Measurements from ENCODE around the gene HYLS1.
"Not testable (repeated sequence)": the region's sequence is repeated elsewhere in the genome, so short reads cannot be mapped to it uniquely, and the experiment has no call there.

HYLS1 gene

DNA sequence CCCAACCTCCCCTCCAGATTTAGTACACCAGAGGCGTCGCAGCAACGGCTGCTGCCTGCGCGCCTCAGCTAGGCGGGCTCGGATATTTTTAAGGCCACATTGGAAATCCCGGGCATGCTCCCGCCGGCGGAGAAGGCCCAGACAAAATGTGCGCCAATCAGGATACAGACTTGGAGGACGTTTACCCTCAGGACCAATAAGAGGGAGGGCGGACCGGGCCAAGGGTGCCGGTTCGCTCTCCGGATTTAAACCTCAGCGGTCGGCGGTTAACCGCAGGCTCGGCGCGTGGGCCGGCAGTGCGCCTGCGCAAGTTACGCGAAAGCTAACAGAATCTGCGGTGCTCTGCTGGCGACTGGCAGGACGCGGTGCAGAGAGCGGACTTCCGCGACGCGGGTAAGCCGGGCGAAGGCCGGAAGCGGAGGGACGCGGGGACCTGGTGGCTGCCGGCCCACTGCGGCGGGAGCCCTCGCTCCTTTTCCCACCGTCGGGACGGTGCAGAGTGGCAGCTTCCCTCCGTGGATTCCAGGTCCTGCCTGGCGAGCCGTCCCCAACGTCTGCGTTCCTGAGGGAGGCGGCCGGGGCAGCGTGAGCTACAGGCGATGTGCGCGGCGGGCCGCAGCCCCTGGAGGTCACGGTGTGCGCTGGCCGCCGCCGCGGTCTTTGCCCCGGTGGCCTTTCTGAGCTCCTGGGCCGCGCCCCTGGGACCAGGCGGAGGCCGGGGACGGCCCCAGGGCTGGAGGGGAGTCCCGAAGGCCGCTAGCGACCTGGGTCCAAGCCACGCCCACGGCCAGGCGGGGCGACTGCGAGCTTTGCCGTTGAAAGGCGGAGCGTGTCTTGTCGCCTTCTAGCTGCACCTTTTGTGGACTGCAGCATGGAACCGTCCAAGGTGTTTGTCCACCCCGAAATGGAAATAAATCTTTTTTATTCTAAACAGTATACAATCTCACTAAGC, at the start of gene HYLS1:
TSS of gene HYLS1 (plus strand) at position 296 of the 952 bp plus-strand sequence. CDS start 11,701 bp downstream, outside the sequence.
- peak; percentile 49 for DNase-seq

- no peak for DNase-seq
These were observed 45.0 kb upstream of the HYLS1 start for GRCh38 chr11:125842321-125842948.

- DNase-seq = no peak
These were observed 41.3 kb upstream of the HYLS1 start for GRCh38 chr11:125846188-125846587.

GRCh38 chr11:125857670-125858069, 29.8 kb upstream of the HYLS1 start:
- not testable (repeated sequence) for DNase-seq

DNA sequence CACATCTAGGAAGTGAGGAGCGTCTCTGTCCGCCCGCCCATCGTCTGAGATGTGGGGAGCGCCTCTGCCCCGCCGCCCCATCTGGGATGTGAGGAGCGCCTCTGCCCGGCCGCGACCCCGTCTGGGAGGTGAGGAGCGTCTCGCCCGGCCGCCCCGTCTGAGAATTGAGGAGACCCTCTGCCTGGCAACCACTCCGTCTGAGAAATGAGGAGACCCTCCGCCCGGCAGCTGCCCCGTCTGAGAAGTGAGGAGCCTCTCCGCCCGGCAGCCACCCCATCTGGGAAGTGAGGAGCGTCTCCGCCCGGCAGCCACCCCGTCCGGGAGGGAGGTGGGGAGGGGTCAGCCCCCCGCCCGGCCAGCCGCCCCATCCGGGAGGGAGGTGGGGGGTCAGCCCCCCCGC, 24.7 kb upstream of the HYLS1 start:
- DNase-seq = not testable (repeated sequence)

DNA sequence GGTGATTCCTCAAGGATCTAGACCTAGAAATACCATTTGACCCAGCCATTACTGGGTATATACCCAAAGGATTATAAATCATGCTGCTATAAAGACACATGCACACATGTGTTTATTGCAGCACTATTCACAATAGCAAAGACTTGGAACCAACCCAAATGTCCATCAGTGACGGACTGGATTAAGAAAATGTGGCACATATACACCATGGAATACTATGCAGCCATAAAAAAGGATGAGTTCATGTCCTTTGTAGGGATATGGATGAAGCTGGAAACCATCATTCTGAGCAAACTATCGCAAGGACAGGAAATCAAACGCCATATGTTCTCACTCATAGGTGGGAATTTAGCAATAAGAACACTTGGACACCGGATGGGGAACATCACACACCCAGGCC, 22.1 kb upstream of the HYLS1 start:
- not testable (repeated sequence) for DNase-seq

DNA sequence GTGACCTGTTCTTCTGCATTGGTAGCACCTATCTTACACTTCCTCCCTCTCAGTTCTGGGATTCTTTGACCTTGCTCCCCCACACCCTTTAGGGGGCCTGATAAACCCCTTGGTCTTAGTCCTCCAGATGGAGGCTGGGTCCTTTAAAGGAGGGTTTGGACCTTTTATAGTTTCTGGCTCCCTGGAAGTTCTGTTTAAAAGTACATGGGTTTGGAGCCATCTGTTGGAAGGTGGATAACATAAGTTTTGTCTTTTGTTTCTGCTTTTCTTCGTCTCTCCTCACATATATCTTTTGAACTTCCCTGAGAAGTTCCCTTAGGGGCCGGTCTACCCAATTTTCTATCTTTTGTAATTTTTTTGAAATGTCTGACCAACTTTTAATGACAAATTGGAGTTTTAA, 17.9 kb upstream of the HYLS1 start:
- DNase-seq = no peak

GRCh38 chr11:125871391-125872137, 15.9 kb upstream of the HYLS1 start:
- no peak for DNase-seq

GRCh38 chr11:125872138-125872491, 15.4 kb upstream of the HYLS1 start:
- DNase-seq = no peak

GRCh38 chr11:125873881-125874555, 13.4 kb upstream of the HYLS1 start:
- no peak for DNase-seq

DNA sequence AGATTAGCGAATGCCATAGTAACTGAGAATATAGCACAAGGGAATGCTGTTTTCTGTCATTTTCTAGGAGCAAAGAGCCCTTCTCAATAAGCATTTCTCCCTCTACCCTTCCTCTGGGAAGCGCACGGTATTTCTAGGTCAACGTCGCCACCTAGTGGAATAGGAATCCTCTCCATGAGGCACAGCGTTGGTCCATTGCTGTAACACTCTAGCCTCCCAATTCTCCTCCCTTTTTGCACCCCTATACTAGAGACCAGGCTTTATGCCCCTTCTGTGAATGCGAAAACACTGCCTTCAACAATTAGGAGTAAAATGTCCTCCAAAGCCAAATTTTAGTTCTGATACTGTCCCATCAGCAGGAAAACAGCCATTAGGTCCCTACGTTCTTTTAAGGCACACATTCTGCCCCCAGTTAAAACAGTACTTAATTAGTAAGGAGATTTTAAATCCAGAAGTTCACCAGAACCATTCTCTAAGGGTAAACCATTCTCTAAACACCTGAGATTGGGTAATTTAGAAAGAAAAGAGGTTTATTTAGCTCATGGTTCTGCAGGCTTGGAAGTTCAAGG, 12.8 kb upstream of the HYLS1 start:
- DNase-seq = peak; percentile 31

DNA sequence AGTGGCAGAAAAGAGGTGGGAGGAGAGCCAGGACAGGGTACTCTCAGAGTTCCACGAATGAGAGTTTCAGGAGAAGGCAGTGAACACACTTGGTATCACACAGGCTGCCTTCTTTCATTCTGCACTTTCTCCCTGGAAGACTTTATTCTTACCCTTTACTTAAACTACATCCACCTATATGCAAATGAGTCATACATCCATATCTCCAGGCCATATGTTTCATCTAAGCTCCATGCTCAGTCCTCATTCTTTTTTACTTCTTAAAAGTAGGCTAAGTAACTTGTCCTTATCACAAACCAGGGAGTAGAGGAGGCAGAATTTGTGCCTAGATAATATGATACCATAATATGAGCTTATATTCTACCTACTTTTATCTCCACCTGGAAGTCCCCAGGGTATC, 6.2 kb upstream of the HYLS1 start:
- no peak for DNase-seq

GRCh38 chr11:125883375-125883774, 4.1 kb upstream of the HYLS1 start:
- DNase-seq = no peak

DNA sequence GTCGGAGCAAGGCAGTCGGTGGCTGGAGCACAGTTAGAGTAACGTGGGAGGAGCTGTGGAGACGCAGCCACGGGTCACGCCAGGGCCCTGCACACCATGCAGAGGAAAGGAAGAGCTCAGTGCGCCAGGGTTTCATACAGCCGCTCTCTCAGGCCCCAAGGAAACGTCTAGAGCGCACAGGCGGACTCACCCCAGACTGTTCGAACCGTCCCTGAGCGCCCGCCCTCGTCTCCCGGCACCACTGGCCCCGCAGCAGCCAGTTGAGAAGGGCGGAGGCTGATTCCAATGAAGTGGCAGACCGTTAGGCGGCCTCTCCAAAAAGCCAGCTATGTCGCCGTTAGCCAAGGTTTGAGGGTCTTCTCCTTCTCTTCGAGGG, 483 bp upstream of the HYLS1 start:
- no peak for DNase-seq

GRCh38 chr11:125890447-125891100, 3.1 kb downstream of the HYLS1 start:
- DNase-seq = no peak

GRCh38 chr11:125892071-125892470, 4.6 kb downstream of the HYLS1 start:
- DNase-seq = no peak

DNA sequence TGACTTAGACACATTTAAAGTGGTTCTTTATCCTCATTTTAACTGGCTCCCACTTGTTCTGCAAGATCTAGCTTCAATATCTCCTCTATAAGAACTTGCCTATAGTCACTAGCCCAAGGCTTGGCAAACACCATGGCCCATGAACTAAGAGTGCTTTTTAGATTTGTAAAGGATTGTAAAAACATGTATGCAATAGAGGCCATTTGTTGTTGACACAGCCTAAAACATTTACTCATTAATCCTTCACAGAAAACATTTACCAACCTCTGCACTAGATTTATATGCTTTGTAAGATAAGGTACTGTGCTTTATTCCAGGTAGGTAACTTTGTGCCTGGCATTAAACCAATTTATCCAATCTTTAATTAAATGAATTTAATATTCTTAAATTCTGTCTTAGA, 5.5 kb downstream of the HYLS1 start:
- DNase-seq = no peak

DNA sequence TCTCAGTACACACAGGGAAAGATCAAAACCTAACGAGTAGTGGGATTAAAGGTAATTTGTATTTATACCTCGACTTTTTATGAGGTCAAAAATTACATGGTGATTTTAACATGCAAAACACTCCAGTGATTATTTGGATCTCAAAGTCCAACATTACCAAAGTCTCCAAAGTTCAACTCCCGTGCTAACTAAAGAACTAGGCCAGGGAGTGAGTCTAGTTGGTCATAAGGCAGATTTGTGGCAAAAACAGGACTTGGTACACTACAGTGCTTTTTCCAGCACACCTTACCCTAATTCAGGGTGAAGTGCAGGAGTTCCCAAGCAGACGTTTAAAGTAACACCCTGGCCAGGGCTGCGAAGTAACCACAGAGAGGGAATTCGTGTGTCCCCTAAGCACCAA, 14.4 kb downstream of the HYLS1 start:
- no peak for DNase-seq

GRCh38 chr11:125902277-125902926, 14.9 kb downstream of the HYLS1 start:
- DNase-seq = no peak

DNA sequence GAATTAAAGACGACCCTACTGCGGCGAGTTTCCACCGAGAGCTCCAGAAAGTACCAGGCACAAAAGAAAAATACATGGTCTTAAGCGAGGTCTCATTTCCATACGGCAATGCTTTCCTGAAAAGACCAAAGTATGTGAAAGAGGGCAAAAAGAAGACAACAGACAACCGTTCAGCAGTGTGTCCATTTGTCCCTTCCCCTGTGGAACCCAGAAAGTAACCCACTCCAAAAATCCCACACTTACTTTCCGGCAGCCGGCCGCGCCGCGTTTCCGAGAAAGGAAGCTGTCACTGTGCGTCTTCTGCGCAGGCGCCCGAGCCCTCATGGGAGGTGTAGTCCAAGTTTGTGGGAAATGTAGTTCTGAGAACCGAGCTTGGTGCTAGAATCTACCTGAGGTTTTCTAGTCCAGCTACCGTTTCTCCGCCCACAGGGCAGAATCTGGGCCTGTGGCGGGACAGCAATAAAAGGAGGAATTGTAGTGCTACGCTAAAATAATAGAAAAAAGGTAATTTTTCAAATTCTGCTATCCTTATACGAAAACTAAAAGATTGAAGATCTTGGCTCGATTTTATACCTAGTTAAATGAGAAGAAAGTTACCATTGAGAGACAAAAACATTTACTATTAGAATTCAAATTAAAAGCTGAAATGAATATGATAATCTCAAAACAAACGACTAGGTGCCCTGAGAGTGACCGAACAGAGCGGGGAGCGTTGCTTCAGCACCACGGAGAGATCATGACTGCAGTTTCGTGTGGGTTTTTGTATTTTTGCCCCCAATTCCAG, 15.7 kb downstream of the HYLS1 start, which contains the start of gene PUS3:
TSS of gene PUS3 (minus strand) at position 280 of the 784 bp plus-strand sequence. CDS start 6,922 bp downstream, outside the sequence.
- DNase-seq = peak; percentile 69
